Endothelial cell of umbilical vein (primary cell): Measurements from ENCODE around the gene STRA6. TPM values are rescaled to one million over a fixed set of nuclear protein-coding genes. Genes with fewer than 3 reads are reported as not detected.

Experiments used
- BruUV-seq: library from RNA; stranded (reverse); fragments of 400-500 nt; replicated peaks from 2 replicates; lab custom pipeline; 2021; lab: Mats Ljungman, UMichigan
- CTCF ChIA-PET: fragments of 300-600, 350-600 bp; sonication (Branson Sonifier 250); formaldehyde crosslinking; loops from one replicate; lab custom pipeline; 2021; ENCODE audit warnings: antibody characterized with exemption, inconsistent platforms; lab: Charles Lee
- POLR2A ChIA-PET: fragments of 300-600, 350-600 bp; sonication (Branson Sonifier 250); formaldehyde crosslinking; loops from one replicate; lab custom pipeline; 2021; ENCODE audit warnings: antibody characterized with exemption, inconsistent platforms; lab: Charles Lee
- DNase-seq: peaks from one replicate; pipeline ENCODE4 v3.0.0-alpha.2; 2011; ENCODE audit warnings: low read depth, low spot score
- FAIRE-seq: peaks from 2 replicates; lab custom pipeline; 2011; peaks lifted over from hg19 to GRCh38; lab: Jason Lieb, UNC
- H2AFZ ChIP-seq: 2 replicates; pipeline ENCODE4 v1.6.0; 2012; ENCODE audit warnings: low read depth, low read length, control low read depth, inconsistent platforms
- H3K27ac ChIP-seq: 2 replicates; pipeline ENCODE4 v1.5.1; 2011; ENCODE audit warnings: low read depth, mild to moderate bottlenecking, control low read depth, low read length, moderate library complexity; ENCODE audit not compliant: insufficient read depth
- H3K27me3 ChIP-seq, 2 experiments: 2 replicates each; pipeline versions ENCODE4 v1.6.0 to v1.6.1; 2011; ENCODE audit warnings: low read length in 2 of 2, mixed read lengths in 1 of 2; ENCODE audit not compliant: control insufficient read depth in 2 of 2, insufficient read depth in 2 of 2
- H3K36me3 ChIP-seq, 2 experiments: 2 replicates in 1 of 2; 3 replicates in 1 of 2; pipeline ENCODE4 v1.5.1; 2011; ENCODE audit warnings: low read length in 2 of 2, mild to moderate bottlenecking in 1 of 2, moderate library complexity in 1 of 2; ENCODE audit not compliant: control insufficient read depth in 2 of 2, insufficient read depth in 2 of 2; ENCODE audit errors: extremely low read depth in 1 of 2
- H3K4me1 ChIP-seq: 3 replicates; pipeline ENCODE4 v1.5.1; 2011; ENCODE audit warnings: mild to moderate bottlenecking, low read length; ENCODE audit not compliant: control insufficient read depth, insufficient read depth; ENCODE audit errors: extremely low read depth
- H3K4me2 ChIP-seq: 2 replicates; pipeline ENCODE4 v1.6.1; 2011; ENCODE audit warnings: low read length, control low read depth, mixed read lengths; ENCODE audit not compliant: insufficient read depth
- H3K4me3 ChIP-seq, 3 experiments: fragments of 200-600 bp in 1 of 3; sonication (generic), shearing (Covaris generic) in 1 of 3; replicated peaks in 1 of 3; 2 replicates each; pipeline ENCODE4 v1.5.1; 2011 to 2016; ENCODE audit warnings: control low read depth in 3 of 3, low read length in 3 of 3, mild to moderate bottlenecking in 2 of 3, inconsistent platforms in 1 of 3, low read depth in 1 of 3, moderate library complexity in 1 of 3; ENCODE audit not compliant: insufficient read depth in 1 of 3
- H3K79me2 ChIP-seq: 2 replicates; pipeline ENCODE4 v1.6.0; 2012; ENCODE audit warnings: low read length, inconsistent platforms; ENCODE audit not compliant: control insufficient read depth, insufficient read depth
- H3K9ac ChIP-seq: replicated peaks from 2 replicates; pipeline ENCODE3; 2011; ENCODE audit warnings: low read length, control low read depth; ENCODE audit not compliant: insufficient read depth; ENCODE audit errors: extremely low read depth
- H3K9me1 ChIP-seq: replicated peaks from 3 replicates; pipeline ENCODE4 v1.6.0; 2011; ENCODE audit warnings: mild to moderate bottlenecking, low read length; ENCODE audit not compliant: control insufficient read depth, insufficient read depth; ENCODE audit errors: extremely low read depth
- H3K9me3 ChIP-seq: replicated peaks from 2 replicates; pipeline ENCODE4 v1.5.1; 2012; ENCODE audit warnings: low read length, inconsistent platforms; ENCODE audit not compliant: control insufficient read depth, insufficient read depth
- H4K20me1 ChIP-seq: replicated peaks from 2 replicates; pipeline ENCODE3; 2011; ENCODE audit warnings: mild to moderate bottlenecking, low read length; ENCODE audit not compliant: control insufficient read depth, insufficient read depth; ENCODE audit errors: extremely low read depth
- EZH2 ChIP-seq: IDR thresholded peaks from 2 replicates; pipeline ENCODE4 v1.6.1; 2012; ENCODE audit warnings: borderline replicate concordance, low read depth, mild to moderate bottlenecking, moderate library complexity, low read length, inconsistent platforms; ENCODE audit not compliant: severe bottlenecking
- FOS ChIP-seq: IDR thresholded peaks from 2 replicates; pipeline ENCODE4 v1.6.1; 2011; ENCODE audit warnings: mild to moderate bottlenecking, low read length, moderate library complexity, borderline replicate concordance; ENCODE audit not compliant: insufficient read depth
- GATA2 ChIP-seq: IDR thresholded peaks from 2 replicates; pipeline ENCODE4 v1.7.0; 2011; ENCODE audit warnings: low read depth, mild to moderate bottlenecking, moderate library complexity, mixed read lengths, low read length; ENCODE audit not compliant: insufficient read length, insufficient read depth
- JUN ChIP-seq: IDR thresholded peaks from 2 replicates; pipeline ENCODE4 v1.6.1; 2011; ENCODE audit warnings: borderline replicate concordance, low read depth; ENCODE audit not compliant: insufficient read length, insufficient read depth
- MYC ChIP-seq: IDR thresholded peaks from one replicate; pipeline ENCODE4 v1.6.1; 2011; ENCODE audit warnings: mild to moderate bottlenecking, low read depth, low read length
- POLR2A ChIP-seq: IDR thresholded peaks from 2 replicates; pipeline ENCODE4 v1.6.1; 2012; ENCODE audit warnings: low read depth, mild to moderate bottlenecking, control low read depth, low read length
- POLR2AphosphoS5 ChIP-seq: IDR thresholded peaks from 2 replicates; pipeline ENCODE4 v1.6.1; 2012; ENCODE audit warnings: low read depth, mild to moderate bottlenecking, control low read depth, low read length, moderate library complexity; ENCODE audit not compliant: insufficient read depth
- dilution Hi-C: fragments of 300-500 bp; cut with MboI; formaldehyde crosslinking; loops from one replicate; pipeline ENCODE4 v1.15.0; 2019; ENCODE audit warnings: low sequenced_read_pairs; ENCODE audit not compliant: extremely low pct_ligation_motif_present
- intact Hi-C: fragments of 100-400 bp; cut with micrococcal nuclease; formaldehyde crosslinking; loops from one replicate; pipeline ENCODE4 v1.10.0; 2022
- polyA plus RNA-seq, 4 experiments: library from polyadenylated mRNA; depleted of rRNA in 3 of 4; stranded (reverse) in 3 of 4; unstranded in 1 of 4; fragments of >200 nt; gene quantifications; 2 replicates each; pipeline versions ENCODE4 v1.2.1 to v1.2.3, GENCODE V29; 2011 to 2012; ENCODE audit warnings: missing spikeins in 1 of 4
- total RNA-seq: library from RNA; stranded (reverse); gene quantifications from 2 replicates; pipeline ENCODE4 v1.2.3, GENCODE V29; 2021
- TF ChIP-seq, protein P1 (sequence below): IDR thresholded peaks from 2 replicates; pipeline ENCODE4 v1.6.1; 2011; ENCODE audit not compliant: insufficient read depth, insufficient read length
- TF ChIP-seq, protein P2 (sequence below), 2 donors: IDR thresholded peaks; 1 replicate in 1 of 2; 2 replicates in 1 of 2; pipeline ENCODE4 v1.5.1; 2011; ENCODE audit warnings: low read length in 2 of 2, mild to moderate bottlenecking in 2 of 2, moderate library complexity in 2 of 2, control low read depth in 1 of 2, inconsistent platforms in 1 of 2, low read depth in 1 of 2; ENCODE audit not compliant: insufficient read depth in 1 of 2; ENCODE audit errors: extremely low read depth in 1 of 2

The STRA6 gene
- total and polyA plus RNA-seq, 2 donors (not counting 3 experiments of a cell fraction or from before 2014, with no cell fraction given), result not detected

DNA sequence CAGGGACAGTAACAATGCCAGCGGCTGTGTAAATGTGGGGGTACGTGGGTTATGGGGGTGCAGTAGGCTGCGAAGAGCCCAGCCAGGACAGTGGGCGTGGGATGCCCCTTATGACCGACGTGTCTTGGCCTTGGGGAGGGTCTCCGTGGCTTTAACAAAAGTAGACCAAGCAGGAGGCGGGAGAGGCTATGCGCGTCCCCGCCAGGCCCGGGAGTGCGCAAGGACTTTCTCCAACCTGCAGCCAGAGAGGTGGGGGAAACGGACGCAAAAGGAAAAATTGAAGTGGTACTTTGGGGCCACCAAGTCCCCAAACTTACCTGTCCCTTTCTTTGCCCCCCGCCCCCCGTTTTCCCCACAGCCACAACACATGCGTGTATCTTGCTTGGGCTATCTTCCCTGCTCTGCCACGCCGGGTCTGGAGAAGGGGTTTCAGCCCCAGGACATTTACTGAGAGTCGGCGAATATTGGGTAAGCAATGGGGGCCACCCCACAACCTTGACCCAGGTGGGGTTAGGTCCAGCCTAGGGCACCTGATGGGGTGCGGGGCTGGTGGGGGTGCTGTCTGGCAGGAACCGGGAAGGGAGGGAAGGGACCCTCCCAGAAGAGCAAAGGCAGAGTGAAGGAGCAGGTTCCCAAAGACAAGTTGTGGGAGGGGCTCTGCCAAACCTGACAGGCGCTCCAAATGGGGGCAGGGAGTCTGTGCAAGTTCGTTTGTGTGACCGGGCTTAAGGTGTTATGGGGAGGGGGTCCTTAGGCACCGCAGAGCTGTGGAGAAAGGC, 71.5 kb downstream of the STRA6 start:
- POLR2A ChIA-PET, result no interaction called here
- no peak for FAIRE-seq
- dilution Hi-C loops, result no loop called here

More for the DNA sequence above, 71.5 kb downstream of the STRA6 start:
- Histone ChIP-seq H3K79me2 (no peaks in the 10 kb centered on the region), H3K4me3 (no peak overlapping the region), H2AFZ (no peak overlapping the region), H3K4me1 (peaks cover 9% of the 10 kb centered on the region), H3K27ac (no peak overlapping the region), H3K9me1 (no peaks in the 10 kb centered on the region), H4K20me1 (no peaks in the 10 kb centered on the region), H3K9me3 (no peaks in the 10 kb centered on the region), H3K36me3 (no peaks in the 10 kb centered on the region), H3K4me2 (no peak overlapping the region), H3K27me3 (peaks cover 77 to 85% of the 10 kb centered on the region in 2 experiments), H3K9ac (no peak overlapping the region)
- no peak for DNase-seq
- CTCF ChIA-PET, result interaction anchor here (1.3 to 3.7 kb wide), 4 partner anchors 177 to 189 kb away, joined by 8 to 115 read pairs (median 28); no protein-coding TSS in a partner anchor
- no peak for TF ChIP-seq POLR2A
- TF ChIP-seq POLR2AphosphoS5, result no peak
- no peak for TF ChIP-seq EZH2
- no peak for TF ChIP-seq GATA2
- no peak for TF ChIP-seq FOS
- TF ChIP-seq, protein P1, sequence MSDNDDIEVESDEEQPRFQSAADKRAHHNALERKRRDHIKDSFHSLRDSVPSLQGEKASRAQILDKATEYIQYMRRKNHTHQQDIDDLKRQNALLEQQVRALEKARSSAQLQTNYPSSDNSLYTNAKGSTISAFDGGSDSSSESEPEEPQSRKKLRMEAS, result no peak
- TF ChIP-seq, protein P2, sequence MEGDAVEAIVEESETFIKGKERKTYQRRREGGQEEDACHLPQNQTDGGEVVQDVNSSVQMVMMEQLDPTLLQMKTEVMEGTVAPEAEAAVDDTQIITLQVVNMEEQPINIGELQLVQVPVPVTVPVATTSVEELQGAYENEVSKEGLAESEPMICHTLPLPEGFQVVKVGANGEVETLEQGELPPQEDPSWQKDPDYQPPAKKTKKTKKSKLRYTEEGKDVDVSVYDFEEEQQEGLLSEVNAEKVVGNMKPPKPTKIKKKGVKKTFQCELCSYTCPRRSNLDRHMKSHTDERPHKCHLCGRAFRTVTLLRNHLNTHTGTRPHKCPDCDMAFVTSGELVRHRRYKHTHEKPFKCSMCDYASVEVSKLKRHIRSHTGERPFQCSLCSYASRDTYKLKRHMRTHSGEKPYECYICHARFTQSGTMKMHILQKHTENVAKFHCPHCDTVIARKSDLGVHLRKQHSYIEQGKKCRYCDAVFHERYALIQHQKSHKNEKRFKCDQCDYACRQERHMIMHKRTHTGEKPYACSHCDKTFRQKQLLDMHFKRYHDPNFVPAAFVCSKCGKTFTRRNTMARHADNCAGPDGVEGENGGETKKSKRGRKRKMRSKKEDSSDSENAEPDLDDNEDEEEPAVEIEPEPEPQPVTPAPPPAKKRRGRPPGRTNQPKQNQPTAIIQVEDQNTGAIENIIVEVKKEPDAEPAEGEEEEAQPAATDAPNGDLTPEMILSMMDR (IDR thresholded peaks at IDR 0.05; ENCODE audit: extremely low read depth in 1 of 2, insufficient read depth in 1 of 2, low read depth in 1 of 2, low read length in 2 of 2), result no peak
- TF ChIP-seq JUN, result no peak
- TF ChIP-seq MYC, result no peak
- intact Hi-C loops, result loop anchor here (5.0 kb wide), 2 partner anchors 159 to 179 kb away; no protein-coding TSS in a partner anchor
- BruUV-seq, result no TSS peak
